WTC11 (cell line): Measurements from ENCODE around the gene MED26. TPM values are rescaled to one million over a fixed set of nuclear protein-coding genes. Genes with fewer than 3 reads are reported as not detected.

Source experiments
- ATAC-seq: fragments of 200-7000 bp; cut with Tn5 transposase; 2 replicates; pipeline ENCODE4 v1.10.0; 2021; ENCODE audit warnings: mild to moderate bottlenecking, moderate library complexity
- CTCF ChIA-PET: fragments of 300-600 bp; sonication (Branson Sonifier 250); formaldehyde crosslinking; loops from one replicate; lab custom pipeline; 2021; ENCODE audit warnings: antibody characterized with exemption; lab: Charles Lee
- POLR2A ChIA-PET: fragments of 350-600 bp; sonication (Branson Sonifier 250); formaldehyde crosslinking; loops from one replicate; lab custom pipeline; 2021; ENCODE audit warnings: antibody characterized with exemption; lab: Charles Lee
- DNase-seq: peaks from one replicate; pipeline ENCODE4 v3.0.0; 2021; ENCODE audit warnings: low spot score
- H3K27ac Mint-ChIP-seq: 2 replicates; pipeline ENCODE4 v1.8.0; 2021; ENCODE audit warnings: mixed read lengths
- H3K27me3 Mint-ChIP-seq: 2 replicates; pipeline ENCODE4 v1.8.0; 2021; ENCODE audit warnings: low read depth, mild to moderate bottlenecking, moderate library complexity, mixed read lengths
- H3K36me3 Mint-ChIP-seq: 2 replicates; pipeline ENCODE4 v1.8.0; 2021; ENCODE audit warnings: mixed read lengths
- H3K4me1 Mint-ChIP-seq: 2 replicates; pipeline ENCODE4 v1.8.0; 2022; ENCODE audit warnings: mixed read lengths
- H3K4me3 Mint-ChIP-seq: 2 replicates; pipeline ENCODE4 v1.8.0; 2021; ENCODE audit warnings: mild to moderate bottlenecking, moderate library complexity, mixed read lengths
- H3K9me3 Mint-ChIP-seq: 2 replicates; pipeline ENCODE4 v1.8.0; 2021; ENCODE audit warnings: mixed read lengths
- ETV6 ChIP-seq: sonication (generic); formaldehyde crosslinking; IDR thresholded peaks from 2 replicates; pipeline ENCODE4 v1.8.1; 2022; ENCODE audit warnings: mild to moderate bottlenecking, missing genetic modification reagents
- FOXK1 ChIP-seq: sonication (generic); formaldehyde crosslinking; IDR thresholded peaks from 2 replicates; pipeline ENCODE4 v1.8.0; 2022; ENCODE audit warnings: mild to moderate bottlenecking, moderate library complexity, missing genetic modification reagents
- JAZF1 ChIP-seq: fragments of 250-450 bp; sonication (Bioruptor Pico); IDR thresholded peaks from 2 replicates; pipeline ENCODE4 v1.9.0; 2021; ENCODE audit warnings: moderate library complexity, mild to moderate bottlenecking, inconsistent platforms
- NFATC4 ChIP-seq: fragments of 250-450 bp; sonication (Bioruptor Pico); IDR thresholded peaks from 2 replicates; pipeline ENCODE4 v1.9.0; 2021; ENCODE audit warnings: mild to moderate bottlenecking
- NR3C1 ChIP-seq: sonication (generic); formaldehyde crosslinking; conservative IDR thresholded peaks from 2 replicates; pipeline ENCODE4 v1.8.1; 2023; ENCODE audit warnings: low read depth, mild to moderate bottlenecking, missing genetic modification reagents
- RELA ChIP-seq: sonication (generic); formaldehyde crosslinking; IDR thresholded peaks from 2 replicates; pipeline ENCODE4 v1.8.1; 2022; ENCODE audit warnings: missing genetic modification reagents, mild to moderate bottlenecking, borderline replicate concordance
- RORB ChIP-seq: fragments of 250-450 bp; sonication (Bioruptor Pico); IDR thresholded peaks from 2 replicates; pipeline ENCODE4 v1.9.0; 2021; ENCODE audit warnings: mild to moderate bottlenecking
- TCF7 ChIP-seq: sonication (generic); formaldehyde crosslinking; IDR thresholded peaks from 2 replicates; pipeline ENCODE4 v1.8.0; 2022; ENCODE audit warnings: mild to moderate bottlenecking, low read depth, missing genetic modification reagents, moderate library complexity
- ZNF121 ChIP-seq: sonication (generic); formaldehyde crosslinking; IDR thresholded peaks from 2 replicates; pipeline ENCODE4 v1.8.0; 2023; ENCODE audit warnings: missing genetic modification reagents
- ZNF396 ChIP-seq: fragments of 250-450 bp; sonication (Bioruptor Pico); IDR thresholded peaks from 2 replicates; pipeline ENCODE4 v1.8.0; 2021; ENCODE audit warnings: mild to moderate bottlenecking, moderate library complexity, borderline replicate concordance
- ZNF423 ChIP-seq: fragments of 250-450 bp; sonication (Bioruptor Pico); IDR thresholded peaks from 2 replicates; pipeline ENCODE4 v2.1.2; 2022; ENCODE audit warnings: mild to moderate bottlenecking, moderate library complexity
- total RNA-seq: library from RNA; stranded (reverse); gene quantifications from 3 replicates; pipeline ENCODE4 v1.2.3, GENCODE V29; 2021
- TF ChIP-seq, protein P1 (sequence below): sonication (generic); formaldehyde crosslinking; IDR thresholded peaks from 2 replicates; pipeline ENCODE4 v1.8.0; 2022; ENCODE audit warnings: mild to moderate bottlenecking, missing genetic modification reagents
- TF ChIP-seq, protein P2 (sequence below): sonication (generic); formaldehyde crosslinking; IDR thresholded peaks from 2 replicates; pipeline ENCODE4 v1.8.1; 2023; ENCODE audit warnings: mild to moderate bottlenecking, missing genetic modification reagents, moderate library complexity
- TF ChIP-seq, protein P3 (sequence below): sonication (generic); formaldehyde crosslinking; IDR thresholded peaks from 2 replicates; pipeline ENCODE4 v1.8.1; 2022; ENCODE audit warnings: mild to moderate bottlenecking, missing genetic modification reagents, moderate library complexity, borderline replicate concordance
- TF ChIP-seq, protein P4 (sequence below): sonication (generic); formaldehyde crosslinking; IDR thresholded peaks from 2 replicates; pipeline ENCODE4 v1.8.1; 2023; ENCODE audit warnings: mild to moderate bottlenecking, moderate library complexity, missing genetic modification reagents
- TF ChIP-seq, protein P5 (sequence below): fragments of 250-450 bp; sonication (Bioruptor Pico); IDR thresholded peaks from 2 replicates; pipeline ENCODE4 v1.9.0; 2021; ENCODE audit warnings: mild to moderate bottlenecking
- TF ChIP-seq, protein P6 (sequence below): fragments of 250-450 bp; sonication (Bioruptor Pico); IDR thresholded peaks from 2 replicates; pipeline ENCODE4 v1.8.0; 2021; ENCODE audit warnings: mild to moderate bottlenecking
- TF ChIP-seq, protein P7 (sequence below): sonication (generic); formaldehyde crosslinking; IDR thresholded peaks from 2 replicates; pipeline ENCODE4 v1.8.0; 2022; ENCODE audit warnings: mild to moderate bottlenecking, missing genetic modification reagents
- TF ChIP-seq, protein P8 (sequence below): sonication (generic); formaldehyde crosslinking; IDR thresholded peaks from 2 replicates; pipeline ENCODE4 v1.8.0; 2022; ENCODE audit warnings: mild to moderate bottlenecking, missing genetic modification reagents

Gene MED26
- total RNA-seq, 1 experiment from 2014 or later: 14.2 TPM

DNA sequence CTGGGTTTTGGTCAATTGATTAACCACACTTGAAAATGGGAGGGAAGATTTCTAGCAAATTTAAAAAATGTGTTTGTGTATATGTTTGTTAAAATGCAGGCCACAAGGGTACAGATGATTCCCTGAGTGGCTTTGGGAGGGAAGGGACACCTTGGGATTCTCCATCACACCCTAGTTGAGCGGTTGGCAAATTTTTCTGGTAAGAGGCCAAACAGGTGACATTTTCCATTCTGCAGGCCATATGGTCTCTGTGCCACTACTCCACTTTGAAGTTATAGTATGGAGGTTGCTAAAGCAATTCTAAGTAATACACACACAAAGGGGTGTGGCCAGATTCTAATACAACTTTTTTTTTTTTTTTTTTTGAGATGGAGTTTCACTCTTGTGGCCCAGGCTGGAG lies 12.9 kb upstream of the MED26 start (continued):
- TF ChIP-seq, protein P1, sequence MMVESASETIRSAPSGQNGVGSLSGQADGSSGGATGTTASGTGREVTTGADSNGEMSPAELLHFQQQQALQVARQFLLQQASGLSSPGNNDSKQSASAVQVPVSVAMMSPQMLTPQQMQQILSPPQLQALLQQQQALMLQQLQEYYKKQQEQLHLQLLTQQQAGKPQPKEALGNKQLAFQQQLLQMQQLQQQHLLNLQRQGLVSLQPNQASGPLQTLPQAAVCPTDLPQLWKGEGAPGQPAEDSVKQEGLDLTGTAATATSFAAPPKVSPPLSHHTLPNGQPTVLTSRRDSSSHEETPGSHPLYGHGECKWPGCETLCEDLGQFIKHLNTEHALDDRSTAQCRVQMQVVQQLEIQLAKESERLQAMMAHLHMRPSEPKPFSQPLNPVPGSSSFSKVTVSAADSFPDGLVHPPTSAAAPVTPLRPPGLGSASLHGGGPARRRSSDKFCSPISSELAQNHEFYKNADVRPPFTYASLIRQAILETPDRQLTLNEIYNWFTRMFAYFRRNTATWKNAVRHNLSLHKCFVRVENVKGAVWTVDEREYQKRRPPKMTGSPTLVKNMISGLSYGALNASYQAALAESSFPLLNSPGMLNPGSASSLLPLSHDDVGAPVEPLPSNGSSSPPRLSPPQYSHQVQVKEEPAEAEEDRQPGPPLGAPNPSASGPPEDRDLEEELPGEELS: no peak
- TF ChIP-seq FOXK1 (no peak), RORB (CRISPR knock-in tag) (no peak), ZNF396 (CRISPR knock-in tag) (no peak), TCF7 (CRISPR knock-in tag) (no peak)
- TF ChIP-seq, protein P2, sequence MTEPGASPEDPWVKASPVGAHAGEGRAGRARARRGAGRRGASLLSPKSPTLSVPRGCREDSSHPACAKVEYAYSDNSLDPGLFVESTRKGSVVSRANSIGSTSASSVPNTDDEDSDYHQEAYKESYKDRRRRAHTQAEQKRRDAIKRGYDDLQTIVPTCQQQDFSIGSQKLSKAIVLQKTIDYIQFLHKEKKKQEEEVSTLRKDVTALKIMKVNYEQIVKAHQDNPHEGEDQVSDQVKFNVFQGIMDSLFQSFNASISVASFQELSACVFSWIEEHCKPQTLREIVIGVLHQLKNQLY: no peak
- TF ChIP-seq, protein P3, sequence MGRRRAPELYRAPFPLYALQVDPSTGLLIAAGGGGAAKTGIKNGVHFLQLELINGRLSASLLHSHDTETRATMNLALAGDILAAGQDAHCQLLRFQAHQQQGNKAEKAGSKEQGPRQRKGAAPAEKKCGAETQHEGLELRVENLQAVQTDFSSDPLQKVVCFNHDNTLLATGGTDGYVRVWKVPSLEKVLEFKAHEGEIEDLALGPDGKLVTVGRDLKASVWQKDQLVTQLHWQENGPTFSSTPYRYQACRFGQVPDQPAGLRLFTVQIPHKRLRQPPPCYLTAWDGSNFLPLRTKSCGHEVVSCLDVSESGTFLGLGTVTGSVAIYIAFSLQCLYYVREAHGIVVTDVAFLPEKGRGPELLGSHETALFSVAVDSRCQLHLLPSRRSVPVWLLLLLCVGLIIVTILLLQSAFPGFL: no peak
- TF ChIP-seq, all 79 proteins: peak for 0

DNA sequence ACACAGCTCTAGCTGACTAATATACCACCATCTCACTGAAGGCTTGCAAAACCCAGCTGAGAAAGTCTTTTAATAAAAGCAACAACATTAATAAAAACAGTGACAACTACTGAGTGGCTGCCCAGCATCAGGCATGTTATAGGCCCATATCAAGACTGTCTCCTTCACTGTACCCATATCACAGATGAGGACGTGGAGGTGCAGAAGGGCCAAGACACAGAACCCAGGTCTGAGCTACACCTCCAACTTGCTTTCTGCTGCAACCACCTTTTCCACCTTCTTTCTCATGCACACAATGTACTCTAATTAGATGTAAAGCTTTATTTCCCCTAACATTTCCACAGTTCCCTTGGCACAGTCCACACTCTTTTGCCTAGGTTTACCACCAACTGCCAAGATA lies 10.7 kb upstream of the MED26 start:
- Mint-ChIP-seq H3K4me3 (no peak overlapping the region), H3K27me3 (no peaks in the 10 kb centered on the region), H3K4me1 (peaks cover 3% of the 10 kb centered on the region; the same call in 1 of the 2 replicates), H3K9me3 (no peaks in the 10 kb centered on the region), H3K36me3 (peaks cover 38% of the 10 kb centered on the region)
- ATAC-seq (no peak), DNase-seq (no peak)
- POLR2A ChIA-PET: no interaction called here
- TF ChIP-seq, protein P4, sequence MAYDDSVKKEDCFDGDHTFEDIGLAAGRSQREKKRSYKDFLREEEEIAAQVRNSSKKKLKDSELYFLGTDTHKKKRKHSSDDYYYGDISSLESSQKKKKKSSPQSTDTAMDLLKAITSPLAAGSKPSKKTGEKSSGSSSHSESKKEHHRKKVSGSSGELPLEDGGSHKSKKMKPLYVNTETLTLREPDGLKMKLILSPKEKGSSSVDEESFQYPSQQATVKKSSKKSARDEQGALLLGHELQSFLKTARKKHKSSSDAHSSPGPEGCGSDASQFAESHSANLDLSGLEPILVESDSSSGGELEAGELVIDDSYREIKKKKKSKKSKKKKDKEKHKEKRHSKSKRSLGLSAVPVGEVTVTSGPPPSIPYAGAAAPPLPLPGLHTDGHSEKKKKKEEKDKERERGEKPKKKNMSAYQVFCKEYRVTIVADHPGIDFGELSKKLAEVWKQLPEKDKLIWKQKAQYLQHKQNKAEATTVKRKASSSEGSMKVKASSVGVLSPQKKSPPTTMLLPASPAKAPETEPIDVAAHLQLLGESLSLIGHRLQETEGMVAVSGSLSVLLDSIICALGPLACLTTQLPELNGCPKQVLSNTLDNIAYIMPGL (CRISPR knock-in tag): no peak
- TF ChIP-seq, protein P5, sequence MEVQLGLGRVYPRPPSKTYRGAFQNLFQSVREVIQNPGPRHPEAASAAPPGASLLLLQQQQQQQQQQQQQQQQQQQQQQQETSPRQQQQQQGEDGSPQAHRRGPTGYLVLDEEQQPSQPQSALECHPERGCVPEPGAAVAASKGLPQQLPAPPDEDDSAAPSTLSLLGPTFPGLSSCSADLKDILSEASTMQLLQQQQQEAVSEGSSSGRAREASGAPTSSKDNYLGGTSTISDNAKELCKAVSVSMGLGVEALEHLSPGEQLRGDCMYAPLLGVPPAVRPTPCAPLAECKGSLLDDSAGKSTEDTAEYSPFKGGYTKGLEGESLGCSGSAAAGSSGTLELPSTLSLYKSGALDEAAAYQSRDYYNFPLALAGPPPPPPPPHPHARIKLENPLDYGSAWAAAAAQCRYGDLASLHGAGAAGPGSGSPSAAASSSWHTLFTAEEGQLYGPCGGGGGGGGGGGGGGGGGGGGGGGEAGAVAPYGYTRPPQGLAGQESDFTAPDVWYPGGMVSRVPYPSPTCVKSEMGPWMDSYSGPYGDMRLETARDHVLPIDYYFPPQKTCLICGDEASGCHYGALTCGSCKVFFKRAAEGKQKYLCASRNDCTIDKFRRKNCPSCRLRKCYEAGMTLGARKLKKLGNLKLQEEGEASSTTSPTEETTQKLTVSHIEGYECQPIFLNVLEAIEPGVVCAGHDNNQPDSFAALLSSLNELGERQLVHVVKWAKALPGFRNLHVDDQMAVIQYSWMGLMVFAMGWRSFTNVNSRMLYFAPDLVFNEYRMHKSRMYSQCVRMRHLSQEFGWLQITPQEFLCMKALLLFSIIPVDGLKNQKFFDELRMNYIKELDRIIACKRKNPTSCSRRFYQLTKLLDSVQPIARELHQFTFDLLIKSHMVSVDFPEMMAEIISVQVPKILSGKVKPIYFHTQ: no peak
- TF ChIP-seq ZNF423 (CRISPR knock-in tag): no peak
- TF ChIP-seq JAZF1: no peak
- no peak for TF ChIP-seq RELA (CRISPR knock-in tag)
- TF ChIP-seq ETV6: no peak
- TF ChIP-seq NR3C1 (CRISPR knock-in tag): no peak
- TF ChIP-seq, protein P6, sequence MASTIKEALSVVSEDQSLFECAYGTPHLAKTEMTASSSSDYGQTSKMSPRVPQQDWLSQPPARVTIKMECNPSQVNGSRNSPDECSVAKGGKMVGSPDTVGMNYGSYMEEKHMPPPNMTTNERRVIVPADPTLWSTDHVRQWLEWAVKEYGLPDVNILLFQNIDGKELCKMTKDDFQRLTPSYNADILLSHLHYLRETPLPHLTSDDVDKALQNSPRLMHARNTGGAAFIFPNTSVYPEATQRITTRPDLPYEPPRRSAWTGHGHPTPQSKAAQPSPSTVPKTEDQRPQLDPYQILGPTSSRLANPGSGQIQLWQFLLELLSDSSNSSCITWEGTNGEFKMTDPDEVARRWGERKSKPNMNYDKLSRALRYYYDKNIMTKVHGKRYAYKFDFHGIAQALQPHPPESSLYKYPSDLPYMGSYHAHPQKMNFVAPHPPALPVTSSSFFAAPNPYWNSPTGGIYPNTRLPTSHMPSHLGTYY (CRISPR knock-in tag): no peak
- TF ChIP-seq ZNF121 (CRISPR knock-in tag): no peak
- TF ChIP-seq, protein P7, sequence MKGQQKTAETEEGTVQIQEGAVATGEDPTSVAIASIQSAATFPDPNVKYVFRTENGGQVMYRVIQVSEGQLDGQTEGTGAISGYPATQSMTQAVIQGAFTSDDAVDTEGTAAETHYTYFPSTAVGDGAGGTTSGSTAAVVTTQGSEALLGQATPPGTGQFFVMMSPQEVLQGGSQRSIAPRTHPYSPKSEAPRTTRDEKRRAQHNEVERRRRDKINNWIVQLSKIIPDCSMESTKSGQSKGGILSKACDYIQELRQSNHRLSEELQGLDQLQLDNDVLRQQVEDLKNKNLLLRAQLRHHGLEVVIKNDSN: no peak
- TF ChIP-seq, protein P8, sequence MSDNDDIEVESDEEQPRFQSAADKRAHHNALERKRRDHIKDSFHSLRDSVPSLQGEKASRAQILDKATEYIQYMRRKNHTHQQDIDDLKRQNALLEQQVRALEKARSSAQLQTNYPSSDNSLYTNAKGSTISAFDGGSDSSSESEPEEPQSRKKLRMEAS: no peak
- no peak for TF ChIP-seq NFATC4 (CRISPR knock-in tag)
- TF ChIP-seq, all 79 proteins: peak for 0
- CTCF ChIA-PET: interaction anchor here (0.6 kb wide), 1 partner anchor 144 kb away, joined by 4 read pairs; no protein-coding TSS in a partner anchor
- peak overlapping the region; percentile 73; the same call in 1 of the 2 replicates for H3K27ac Mint-ChIP-seq
